ENCODE measurements around the gene NADK.

The NADK gene

GRCh38 chr1:1785666-1786065 lies 7.4 kb upstream of the NADK start:
- no peak for FAIRE-seq

GRCh38 chr1:1784933-1785332 lies 6.7 kb upstream of the NADK start:
- no peak for FAIRE-seq

- no peak for FAIRE-seq
Measured at GRCh38 chr1:1783320-1783719, 5.0 kb upstream of the NADK start.

- FAIRE-seq: no peak
Measured at GRCh38 chr1:1782399-1783221, 4.3 kb upstream of the NADK start.

- no peak for FAIRE-seq
Measured at GRCh38 chr1:1781526-1781903, 3.2 kb upstream of the NADK start.

- FAIRE-seq: no peak
Measured at GRCh38 chr1:1780598-1781525, 2.6 kb upstream of the NADK start.

GRCh38 chr1:1779691-1780597 lies 1.7 kb upstream of the NADK start:
- no peak for FAIRE-seq

GRCh38 chr1:1779320-1779675 lies 1.0 kb upstream of the NADK start:
- FAIRE-seq: no peak

GRCh38 chr1:1778663-1779319 lies 521 bp upstream of the NADK start:
- no peak for FAIRE-seq

- FAIRE-seq: no peak
Measured at GRCh38 chr1:1777583-1777899, 729 bp downstream of the NADK start.

GRCh38 chr1:1776672-1777582 lies 1.3 kb downstream of the NADK start:
- no peak for FAIRE-seq

GRCh38 chr1:1775327-1776226 lies 2.7 kb downstream of the NADK start:
- no peak for FAIRE-seq

- FAIRE-seq: no peak
Measured at GRCh38 chr1:1773874-1774273, 4.4 kb downstream of the NADK start.

GRCh38 chr1:1771096-1771495 lies 7.2 kb downstream of the NADK start:
- FAIRE-seq: no peak

- FAIRE-seq: no peak
Measured at GRCh38 chr1:1770102-1770501, 8.2 kb downstream of the NADK start.

- FAIRE-seq: no peak
Measured at GRCh38 chr1:1768249-1768992, 9.8 kb downstream of the NADK start.

GRCh38 chr1:1764876-1765470 lies 13.3 kb downstream of the NADK start:
- no peak for FAIRE-seq

- no peak for FAIRE-seq
Measured at GRCh38 chr1:1763657-1764621, 14.3 kb downstream of the NADK start.
